HFF-Myc (cell line): ENCODE results near the gene MPZL1.

Experiments
- DNase-seq: peaks from one replicate; pipeline ENCODE4 v3.0.0-alpha.2; 2011; ENCODE audit warnings: low read depth; ENCODE audit errors: extremely low read depth
- H3K4me3 ChIP-seq: replicated peaks from 2 replicates; pipeline ENCODE4 v1.5.1; 2011; ENCODE audit warnings: low read depth, mild to moderate bottlenecking, control low read depth, low read length
- CTCF ChIP-seq: IDR thresholded peaks from 2 replicates; pipeline ENCODE4 v1.5.1; 2012; ENCODE audit warnings: mild to moderate bottlenecking, low read depth, low read length, control low read depth; ENCODE audit errors: missing control alignments

Gene MPZL1

GRCh38 chr1:167746988-167747655 is 25.3 kb downstream of the MPZL1 start:
- TF ChIP-seq CTCF = no peak
- H3K4me3 ChIP-seq = no peak overlapping the region
- no peak for DNase-seq

- no peak overlapping the region for H3K4me3 ChIP-seq
- TF ChIP-seq CTCF = no peak
- no peak for DNase-seq
Observed at GRCh38 chr1:167747988-167748387, 26.2 kb downstream of the MPZL1 start.

GRCh38 chr1:167748906-167749305 is 27.1 kb downstream of the MPZL1 start:
- H3K4me3 ChIP-seq = no peak overlapping the region
- no peak for DNase-seq
- TF ChIP-seq CTCF = no peak

GRCh38 chr1:167749741-167750140 is 28.0 kb downstream of the MPZL1 start:
- no peak overlapping the region for H3K4me3 ChIP-seq
- no peak for TF ChIP-seq CTCF
- DNase-seq = no peak

GRCh38 chr1:167750641-167751040 is 28.9 kb downstream of the MPZL1 start:
- no peak for TF ChIP-seq CTCF
- no peak overlapping the region for H3K4me3 ChIP-seq
- DNase-seq = no peak

- no peak for TF ChIP-seq CTCF
- no peak overlapping the region for H3K4me3 ChIP-seq
- no peak for DNase-seq
Observed at GRCh38 chr1:167751676-167752075, 29.9 kb downstream of the MPZL1 start.
